Testis (tissue), 3 donors: ENCODE measurements around the gene NCAM1. TPM values are rescaled to one million over a fixed set of nuclear protein-coding genes. Genes with fewer than 3 reads are reported as not detected.

Experiments used
- DNase-seq: peaks from one replicate; pipeline ENCODE4 v3.0.0-alpha.2; 2019
- H3K27ac ChIP-seq, 2 donors: fragments of 200-600 bp; sonication (generic); one replicate each; pipeline ENCODE4 v1.5.1; 2019
- H3K27me3 ChIP-seq: fragments of 200-600 bp; sonication (generic); one replicate; pipeline ENCODE4 v1.5.1; 2019
- H3K36me3 ChIP-seq: fragments of 200-600 bp; sonication (generic); one replicate; pipeline ENCODE4 v1.5.1; 2017; ENCODE audit warnings: low read depth; ENCODE audit errors: missing control alignments
- H3K4me1 ChIP-seq: fragments of 200-600 bp; sonication (generic); one replicate; pipeline ENCODE4 v1.5.1; 2019
- H3K4me3 ChIP-seq, 2 donors: fragments of 200-600 bp; sonication (generic); one replicate each; pipeline ENCODE4 v1.5.1; 2017 to 2019
- H3K9me3 ChIP-seq: fragments of 200-600 bp; sonication (generic); one replicate; pipeline ENCODE4 v1.5.1; 2017
- POLR2A ChIP-seq: fragments of 450-650 bp; IDR thresholded peaks from one replicate; pipeline ENCODE4 v1.6.1; 2017; ENCODE audit warnings: antibody characterized with exemption, mild to moderate bottlenecking, moderate library complexity
- WGBS, 2 donors: methylation state at CpG; one replicate each; pipeline ENCODE4 v1.1.5; 2018; 5-methylcytosine and 5-hydroxymethylcytosine counted together
- intact Hi-C: fragments of 100-400 bp; cut with DNase I; formaldehyde crosslinking; loops from one replicate; pipeline ENCODE4 v1.15.1; 2023; ENCODE audit warnings: low total_unique reads
- polyA plus RNA-seq: library from polyadenylated mRNA; stranded (reverse); fragments of 350-450 nt; fragmentation: Illumina TruSeq; extraction: RNeasy Lipid Tissue Mini Kit (QIAGEN cat#74804); gene quantifications from one replicate; pipeline ENCODE4 v1.2.3, GENCODE V29; 2014; ENCODE audit warnings: low read depth, low replicate concordance; ENCODE audit not compliant: insufficient read depth
- total RNA-seq, 2 donors: library from RNA; depleted of rRNA; stranded (reverse); fragments of >200 nt; gene quantifications; one replicate each; pipeline ENCODE4 v1.2.3, GENCODE V29; 2016
- TF ChIP-seq, protein P1 (sequence below), 3 experiments: fragments of 450-650 bp in 2 of 3; fragments of 200-600 bp in 1 of 3; sonication (generic) in 1 of 3; IDR thresholded peaks; one replicate each; pipeline ENCODE4 v1.5.1; 2016 to 2019; ENCODE audit warnings: antibody characterized with exemption in 3 of 3, mild to moderate bottlenecking in 2 of 3, moderate library complexity in 1 of 3

NCAM1 gene
- total and polyA plus RNA-seq, 3 donors from 2014 or later = 12.3 to 33.3 (median 13.8) TPM

DNA sequence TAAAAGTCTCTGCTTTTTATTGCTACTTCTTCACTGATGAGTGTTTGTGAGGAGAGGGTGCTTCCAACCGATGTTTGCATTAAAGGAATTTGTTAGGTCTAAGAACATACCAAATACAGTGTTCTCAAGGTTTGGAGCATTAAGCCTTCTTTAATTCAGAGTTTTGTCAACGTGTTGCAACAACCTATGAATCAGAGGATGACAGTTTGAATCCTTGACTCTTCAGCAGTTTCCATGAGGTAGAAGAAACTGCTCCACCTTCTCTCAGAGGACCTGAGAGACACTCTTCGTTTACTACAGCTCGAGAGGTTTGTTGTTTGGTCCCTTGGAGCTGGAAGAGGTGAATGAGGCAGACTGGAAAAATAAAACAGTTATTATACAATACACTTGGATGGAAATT lies 55.7 kb downstream of the NCAM1 start:
- TF ChIP-seq, protein P1, sequence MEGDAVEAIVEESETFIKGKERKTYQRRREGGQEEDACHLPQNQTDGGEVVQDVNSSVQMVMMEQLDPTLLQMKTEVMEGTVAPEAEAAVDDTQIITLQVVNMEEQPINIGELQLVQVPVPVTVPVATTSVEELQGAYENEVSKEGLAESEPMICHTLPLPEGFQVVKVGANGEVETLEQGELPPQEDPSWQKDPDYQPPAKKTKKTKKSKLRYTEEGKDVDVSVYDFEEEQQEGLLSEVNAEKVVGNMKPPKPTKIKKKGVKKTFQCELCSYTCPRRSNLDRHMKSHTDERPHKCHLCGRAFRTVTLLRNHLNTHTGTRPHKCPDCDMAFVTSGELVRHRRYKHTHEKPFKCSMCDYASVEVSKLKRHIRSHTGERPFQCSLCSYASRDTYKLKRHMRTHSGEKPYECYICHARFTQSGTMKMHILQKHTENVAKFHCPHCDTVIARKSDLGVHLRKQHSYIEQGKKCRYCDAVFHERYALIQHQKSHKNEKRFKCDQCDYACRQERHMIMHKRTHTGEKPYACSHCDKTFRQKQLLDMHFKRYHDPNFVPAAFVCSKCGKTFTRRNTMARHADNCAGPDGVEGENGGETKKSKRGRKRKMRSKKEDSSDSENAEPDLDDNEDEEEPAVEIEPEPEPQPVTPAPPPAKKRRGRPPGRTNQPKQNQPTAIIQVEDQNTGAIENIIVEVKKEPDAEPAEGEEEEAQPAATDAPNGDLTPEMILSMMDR (IDR thresholded peaks at IDR 0.05) = no peak
- TF ChIP-seq POLR2A = no peak
- DNase-seq = no peak
- WGBS, 2 donors = 70 to 82% methylated on average over 4 of the region's 4 CpGs
- Histone ChIP-seq H3K9me3 (no peaks in the 10 kb centered on the region), H3K4me3 (no peak overlapping the region), H3K27me3 (no peaks in the 10 kb centered on the region), H3K27ac (no peak overlapping the region), H3K36me3 (no peaks in the 10 kb centered on the region), H3K4me1 (no peaks in the 10 kb centered on the region)
- intact Hi-C loops = no loop called here

DNA sequence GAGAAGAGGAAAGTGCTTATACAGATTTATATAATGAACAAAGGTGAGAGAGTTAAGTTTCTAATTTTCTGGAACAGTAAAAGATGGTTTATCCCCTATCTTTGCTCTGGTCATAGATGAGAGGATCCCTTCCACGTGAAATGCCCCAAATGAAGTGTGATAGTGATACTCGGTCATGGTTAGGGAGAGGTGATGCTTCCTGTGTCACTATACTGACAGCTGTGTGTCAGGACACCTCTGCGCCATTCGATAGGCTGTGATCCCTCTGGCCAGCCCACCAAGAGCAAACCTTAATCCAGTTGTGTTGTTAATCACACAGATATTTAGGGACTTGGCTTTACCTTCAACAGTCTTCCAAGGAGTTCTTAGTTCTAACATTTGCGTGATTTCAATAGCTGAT lies 57.7 kb downstream of the NCAM1 start:
- 89 to 93% methylated on average over 5 of the region's 5 CpGs for WGBS, 2 donors
- Histone ChIP-seq H3K36me3 (no peaks in the 10 kb centered on the region), H3K27ac (no peak overlapping the region), H3K4me3 (no peak overlapping the region), H3K27me3 (no peaks in the 10 kb centered on the region), H3K9me3 (no peaks in the 10 kb centered on the region), H3K4me1 (no peaks in the 10 kb centered on the region)
- DNase-seq = no peak
- no peak for TF ChIP-seq POLR2A
- TF ChIP-seq, protein P1 (IDR thresholded peaks at IDR 0.05) = no peak
- intact Hi-C loops = no loop called here

GRCh38 chr11:113019711-113020110 lies 58.5 kb downstream of the NCAM1 start:
- no peaks in the 10 kb centered on the region for H3K36me3 ChIP-seq
- TF ChIP-seq POLR2A = no peak
- TF ChIP-seq, protein P1 (IDR thresholded peaks at IDR 0.05) = no peak
- H3K9me3 ChIP-seq = no peaks in the 10 kb centered on the region
- intact Hi-C loops = no loop called here
- H3K27me3 ChIP-seq = no peaks in the 10 kb centered on the region
- no peak overlapping the region for H3K4me3 ChIP-seq
- DNase-seq = no peak
- WGBS, 2 donors = 49 to 58% methylated on average over 4 of the region's 4 CpGs
- H3K4me1 ChIP-seq = no peaks in the 10 kb centered on the region
- no peak overlapping the region for H3K27ac ChIP-seq

GRCh38 chr11:113021111-113021510 lies 59.9 kb downstream of the NCAM1 start:
- no peaks in the 10 kb centered on the region for H3K27me3 ChIP-seq
- no peak overlapping the region for H3K27ac ChIP-seq
- DNase-seq = no peak
- no peak overlapping the region for H3K4me3 ChIP-seq
- no peaks in the 10 kb centered on the region for H3K4me1 ChIP-seq
- no peaks in the 10 kb centered on the region for H3K36me3 ChIP-seq
- 97 to 100% methylated on average over 1 of the region's 1 CpG for WGBS, 2 donors
- no peak for TF ChIP-seq POLR2A
- intact Hi-C loops = no loop called here
- no peaks in the 10 kb centered on the region for H3K9me3 ChIP-seq

DNA sequence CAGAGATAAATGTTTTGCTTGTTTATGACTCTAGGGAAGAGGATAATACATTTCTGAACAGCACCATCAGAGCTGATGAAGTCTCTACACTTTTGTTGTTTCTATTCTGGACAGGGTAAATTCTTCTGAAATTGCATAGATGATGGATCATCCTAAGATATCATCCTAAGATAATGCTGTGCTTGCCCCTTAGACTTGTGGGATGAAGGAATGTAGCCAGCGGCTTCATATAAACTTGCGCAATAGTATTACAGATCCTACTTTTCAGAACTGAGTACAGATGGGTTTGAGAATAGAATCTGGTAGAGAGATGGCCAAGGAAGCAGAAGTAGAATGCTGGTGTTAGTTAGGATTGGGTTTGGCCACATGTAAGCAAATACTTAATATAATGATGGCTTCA lies 61.0 kb downstream of the NCAM1 start:
- WGBS, 2 donors = 93 to 100% methylated on average over 2 of the region's 2 CpGs
- no peak for TF ChIP-seq POLR2A
- TF ChIP-seq, protein P1 (IDR thresholded peaks at IDR 0.05) = no peak
- Histone ChIP-seq H3K9me3 (no peaks in the 10 kb centered on the region), H3K4me1 (no peaks in the 10 kb centered on the region), H3K27ac (no peak overlapping the region), H3K27me3 (no peaks in the 10 kb centered on the region), H3K36me3 (no peaks in the 10 kb centered on the region), H3K4me3 (no peak overlapping the region)
- DNase-seq = no peak
- intact Hi-C loops = no loop called here
